ENCODE measurements around the gene GPR87.

GPR87 gene

DNA sequence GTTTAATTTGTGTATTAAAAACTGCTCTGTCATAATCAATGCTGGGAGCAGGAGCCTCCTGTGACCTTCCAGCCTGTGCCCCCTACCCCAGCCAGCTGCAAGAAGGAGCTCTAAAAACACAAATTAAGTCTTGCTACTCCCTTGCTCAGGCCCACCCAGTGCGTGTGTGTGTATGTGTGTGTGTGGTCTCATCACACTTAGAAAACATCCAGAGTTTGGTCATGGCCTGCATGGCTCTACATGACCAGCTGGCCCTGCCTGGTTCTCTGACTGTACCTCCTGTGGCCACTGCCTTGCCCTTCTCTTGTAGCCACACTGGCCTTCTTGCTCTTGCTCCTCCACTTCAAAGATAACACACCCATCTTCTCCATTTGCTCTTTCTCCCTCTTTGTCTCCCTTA lies 52.0 kb downstream of the GPR87 start:
- TF ChIP-seq, protein P1, sequence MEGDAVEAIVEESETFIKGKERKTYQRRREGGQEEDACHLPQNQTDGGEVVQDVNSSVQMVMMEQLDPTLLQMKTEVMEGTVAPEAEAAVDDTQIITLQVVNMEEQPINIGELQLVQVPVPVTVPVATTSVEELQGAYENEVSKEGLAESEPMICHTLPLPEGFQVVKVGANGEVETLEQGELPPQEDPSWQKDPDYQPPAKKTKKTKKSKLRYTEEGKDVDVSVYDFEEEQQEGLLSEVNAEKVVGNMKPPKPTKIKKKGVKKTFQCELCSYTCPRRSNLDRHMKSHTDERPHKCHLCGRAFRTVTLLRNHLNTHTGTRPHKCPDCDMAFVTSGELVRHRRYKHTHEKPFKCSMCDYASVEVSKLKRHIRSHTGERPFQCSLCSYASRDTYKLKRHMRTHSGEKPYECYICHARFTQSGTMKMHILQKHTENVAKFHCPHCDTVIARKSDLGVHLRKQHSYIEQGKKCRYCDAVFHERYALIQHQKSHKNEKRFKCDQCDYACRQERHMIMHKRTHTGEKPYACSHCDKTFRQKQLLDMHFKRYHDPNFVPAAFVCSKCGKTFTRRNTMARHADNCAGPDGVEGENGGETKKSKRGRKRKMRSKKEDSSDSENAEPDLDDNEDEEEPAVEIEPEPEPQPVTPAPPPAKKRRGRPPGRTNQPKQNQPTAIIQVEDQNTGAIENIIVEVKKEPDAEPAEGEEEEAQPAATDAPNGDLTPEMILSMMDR (IDR thresholded peaks at IDR 0.05; ENCODE audit: low read depth, low read length), result no peak
- no peak for DNase-seq (ENCODE audit: low read depth, low spot score)
- in situ Hi-C loops (cut with HindIII; ENCODE audit: low sequenced_read_pairs), result no loop called here
- no peak overlapping the region for H3K4me3 ChIP-seq (ENCODE audit: low read depth, low read length)

DNA sequence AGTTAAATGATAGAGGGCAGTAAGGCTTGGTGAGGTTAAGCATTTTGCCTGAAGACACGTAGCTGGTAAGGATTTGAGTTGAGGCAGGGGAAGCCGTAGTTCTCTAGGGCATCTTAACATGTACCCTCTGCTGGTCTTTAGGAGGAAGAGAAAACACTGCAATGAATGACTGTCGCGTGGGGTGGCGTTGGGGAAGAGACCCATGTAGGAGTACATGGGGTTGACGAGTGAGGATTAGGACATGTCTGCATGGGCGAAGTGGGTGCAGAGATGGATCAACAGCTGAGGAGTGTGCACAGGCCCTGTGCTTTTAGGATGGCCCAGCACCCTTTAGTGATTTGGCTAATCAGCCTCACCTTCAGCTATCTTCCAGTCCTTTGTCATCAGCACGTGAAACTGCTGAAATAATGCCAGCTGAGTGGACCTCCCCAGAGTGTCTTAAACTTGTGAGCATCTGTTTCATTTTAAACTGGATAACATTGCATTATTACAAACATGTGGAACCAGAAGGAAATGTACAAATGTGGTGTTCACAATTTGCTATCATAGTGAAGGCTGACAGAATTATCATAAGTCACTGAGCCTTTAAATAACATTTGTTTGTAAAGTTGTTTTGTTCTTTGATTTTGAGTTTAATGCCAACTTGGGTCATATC lies 53.6 kb downstream of the GPR87 start:
- in situ Hi-C loops (cut with HindIII; ENCODE audit: low sequenced_read_pairs), result no loop called here
- TF ChIP-seq, protein P1 (IDR thresholded peaks at IDR 0.05; ENCODE audit: low read depth, low read length), result no peak
- DNase-seq (ENCODE audit: low read depth, low spot score), result no peak
- H3K4me3 ChIP-seq (ENCODE audit: low read depth, low read length), result no peak overlapping the region

DNA sequence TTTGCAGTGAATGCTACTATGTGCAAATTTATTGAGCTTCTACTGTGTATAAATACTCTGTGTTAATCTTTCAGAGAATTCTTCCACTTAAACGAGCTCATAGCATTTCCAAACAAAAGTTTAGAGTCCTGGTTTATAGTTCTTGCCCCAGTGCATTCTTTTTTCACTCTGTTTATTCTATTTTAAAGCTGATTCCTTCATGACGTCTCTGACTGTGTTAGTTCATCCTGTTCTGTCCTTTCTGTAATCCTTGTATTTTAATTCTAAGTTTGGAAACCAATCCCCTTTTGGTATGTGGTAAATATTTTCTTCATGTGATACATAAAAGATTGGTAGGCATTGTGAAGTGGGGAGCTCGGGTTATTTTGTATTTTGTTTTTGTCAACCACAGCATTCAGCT lies 57.0 kb downstream of the GPR87 start:
- TF ChIP-seq, protein P1 (IDR thresholded peaks at IDR 0.05; ENCODE audit: low read depth, low read length), result no peak
- in situ Hi-C loops (cut with HindIII; ENCODE audit: low sequenced_read_pairs), result no loop called here
- DNase-seq (ENCODE audit: low read depth, low spot score), result no peak
- no peak overlapping the region for H3K4me3 ChIP-seq (ENCODE audit: low read depth, low read length)

DNA sequence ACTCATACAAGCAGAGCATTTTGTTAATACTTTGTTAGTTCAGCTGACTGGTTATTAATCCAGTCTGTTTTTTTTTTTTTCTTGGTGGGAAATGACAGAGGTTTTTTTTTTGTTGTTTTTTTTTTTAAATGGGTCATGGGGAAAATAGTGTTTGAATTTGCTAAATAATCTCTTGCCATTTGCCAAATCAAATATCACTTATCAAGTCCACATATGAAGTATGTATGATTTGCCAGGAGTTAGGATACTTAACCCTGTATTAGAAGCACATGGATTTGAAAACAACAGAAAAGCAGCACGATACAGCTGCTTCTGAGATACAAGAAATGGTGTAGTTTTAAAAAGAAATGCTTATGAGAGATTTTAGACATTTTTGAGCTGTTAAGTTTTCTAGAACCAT lies 59.9 kb downstream of the GPR87 start:
- TF ChIP-seq, protein P1 (IDR thresholded peaks at IDR 0.05; ENCODE audit: low read depth, low read length), result no peak
- H3K4me3 ChIP-seq (ENCODE audit: low read depth, low read length), result no peak overlapping the region
- in situ Hi-C loops (cut with HindIII; ENCODE audit: low sequenced_read_pairs), result no loop called here
- no peak for DNase-seq (ENCODE audit: low read depth, low spot score)

DNA sequence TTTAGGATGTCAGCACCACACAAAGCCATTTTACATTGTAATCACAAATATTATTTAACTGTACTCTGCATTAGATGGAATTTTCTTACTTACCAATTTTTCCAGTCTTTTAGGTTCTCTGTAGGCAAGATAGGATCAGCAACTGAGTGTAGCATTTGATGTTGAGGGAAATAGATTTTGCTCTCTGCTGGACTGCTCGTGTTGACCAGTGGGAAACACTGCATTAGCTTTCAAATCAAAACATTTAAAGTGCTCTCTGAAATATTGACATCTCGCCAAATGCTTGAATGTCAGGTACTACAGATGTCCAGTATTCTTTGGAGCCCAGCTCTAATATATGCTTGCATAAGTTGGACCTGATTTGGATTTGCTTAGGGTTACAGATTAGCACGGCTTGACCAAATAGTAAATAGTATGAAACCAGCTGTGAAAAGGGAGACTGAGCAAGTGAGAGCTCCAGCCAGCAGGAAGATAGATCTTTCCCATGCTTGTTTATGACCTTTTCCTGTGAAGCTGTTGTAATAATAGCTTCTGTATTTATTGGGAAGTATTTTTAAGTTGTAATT lies 67.8 kb downstream of the GPR87 start:
- TF ChIP-seq, protein P1 (IDR thresholded peaks at IDR 0.05; ENCODE audit: low read depth, low read length), result no peak
- no peak overlapping the region for H3K4me3 ChIP-seq (ENCODE audit: low read depth, low read length)
- in situ Hi-C loops (cut with HindIII; ENCODE audit: low sequenced_read_pairs), result no loop called here
- no peak for DNase-seq (ENCODE audit: low read depth, low spot score)
